Measurements from ENCODE around the gene FNIP1.
"Not testable (repeated sequence)": the region's sequence is repeated elsewhere in the genome, so short reads cannot be mapped to it uniquely, and the experiment has no call there.

Gene FNIP1

GRCh38 chr5:131786900-131787692 lies 9.7 kb downstream of the FNIP1 start:
- DNase-seq (ENCODE audit: low read depth in 2 of 2), result no peak

DNA sequence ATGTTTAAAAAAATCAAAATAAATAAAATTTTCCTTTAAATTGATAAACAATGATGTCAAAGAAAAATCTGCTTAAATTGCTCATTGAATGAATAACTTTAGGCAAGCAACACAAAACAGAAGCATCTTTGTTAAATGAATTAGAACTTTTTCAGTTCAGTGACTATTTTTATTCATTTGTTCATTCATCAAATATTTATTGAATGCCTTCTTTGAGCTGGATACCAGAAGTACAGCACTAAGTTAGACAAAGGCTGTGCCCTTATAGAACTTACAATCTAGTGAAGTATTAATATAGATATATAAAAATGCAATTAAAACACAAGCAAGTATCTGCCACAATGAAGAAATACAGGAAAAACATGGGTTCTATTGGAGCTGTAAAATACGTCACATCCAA lies 10.8 kb downstream of the FNIP1 start:
- no peak for DNase-seq (ENCODE audit: low read depth in 2 of 2)

- DNase-seq (ENCODE audit: low read depth in 2 of 2), result no peak
Observed at GRCh38 chr5:131783874-131784273, 12.9 kb downstream of the FNIP1 start.

DNA sequence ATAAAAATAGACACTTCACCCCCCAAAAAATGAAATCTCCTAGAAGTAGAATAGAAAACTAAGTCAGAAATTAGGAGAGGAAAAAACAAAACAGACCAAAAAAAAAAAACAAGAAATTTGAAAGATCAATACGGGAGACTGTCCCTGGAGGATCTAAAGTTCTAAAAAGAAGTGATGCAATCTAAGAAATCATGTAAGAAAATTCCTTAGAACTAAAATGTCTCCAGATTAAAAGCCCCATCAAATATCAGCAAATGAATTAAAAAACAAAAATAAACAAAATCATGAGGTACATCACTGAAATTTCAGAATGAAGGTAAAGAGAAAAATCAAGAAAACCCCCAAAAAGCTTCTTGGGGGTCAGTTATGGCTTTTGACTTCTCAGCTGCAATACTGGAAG lies 13.5 kb downstream of the FNIP1 start:
- DNase-seq (ENCODE audit: low read depth in 2 of 2), result no peak

GRCh38 chr5:131782717-131783116 lies 14.1 kb downstream of the FNIP1 start:
- DNase-seq (ENCODE audit: low read depth in 2 of 2), result no peak

- not testable (repeated sequence) for DNase-seq (ENCODE audit: low read depth in 2 of 2)
Observed at GRCh38 chr5:131778141-131778540, 18.7 kb downstream of the FNIP1 start.

GRCh38 chr5:131776450-131776849 lies 20.4 kb downstream of the FNIP1 start:
- no peak for DNase-seq (ENCODE audit: low read depth in 2 of 2)

DNA sequence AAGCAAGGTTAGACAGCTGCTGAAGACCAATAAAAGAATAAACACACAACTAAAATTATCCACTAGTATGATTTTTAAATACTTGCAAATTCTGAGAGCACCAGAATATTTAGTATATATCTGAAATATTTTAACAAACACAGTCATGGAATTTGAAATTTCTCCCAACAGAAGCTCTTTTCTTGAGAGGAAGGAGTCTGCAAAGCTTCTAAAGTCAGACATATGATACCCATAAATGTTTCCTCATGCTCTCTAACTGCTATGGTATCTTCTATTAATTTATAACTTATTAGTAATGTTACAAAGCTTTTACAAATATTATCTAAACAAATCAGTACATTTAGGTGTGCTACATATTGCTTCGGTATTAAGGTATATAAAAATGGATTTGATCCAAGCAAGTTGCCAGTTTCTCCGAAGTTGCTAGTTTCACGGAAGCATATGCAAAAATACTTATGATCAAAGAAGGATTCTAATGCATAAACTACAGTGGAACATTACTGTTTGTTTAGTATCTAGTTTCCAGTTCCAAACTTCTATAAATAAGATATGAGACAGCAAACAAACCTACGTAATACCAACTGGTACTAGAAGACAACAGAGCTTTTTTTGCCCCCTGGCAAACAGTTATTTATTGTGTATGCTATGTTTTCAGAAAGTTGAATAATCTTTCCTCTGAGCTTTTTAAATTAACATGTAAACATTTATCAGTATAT lies 22.0 kb downstream of the FNIP1 start:
- no peak for DNase-seq (ENCODE audit: low read depth in 2 of 2)

GRCh38 chr5:131773805-131774204 lies 23.0 kb downstream of the FNIP1 start:
- DNase-seq (ENCODE audit: low read depth in 2 of 2), result no peak

DNA sequence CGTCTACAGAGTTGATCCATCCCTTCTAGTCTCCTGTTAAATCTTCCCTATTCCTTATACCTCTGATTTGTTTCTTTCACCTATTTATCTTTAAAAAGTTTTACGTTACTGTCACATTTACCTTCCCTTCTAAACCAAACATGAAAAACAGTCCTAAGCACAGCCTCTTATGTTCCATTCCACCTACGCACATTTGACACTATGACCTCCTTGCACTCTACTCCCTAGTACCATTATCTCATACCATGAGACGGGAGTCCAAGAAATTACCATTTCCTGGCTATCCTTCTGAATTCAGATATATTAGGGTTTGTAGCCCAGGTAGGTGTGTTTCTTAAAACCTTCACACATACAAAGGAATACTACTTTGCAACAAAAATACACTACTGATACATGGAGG lies 25.1 kb downstream of the FNIP1 start:
- DNase-seq (ENCODE audit: low read depth in 2 of 2), result no peak

GRCh38 chr5:131769961-131770360 lies 26.9 kb downstream of the FNIP1 start:
- no peak for DNase-seq (ENCODE audit: low read depth in 2 of 2)

GRCh38 chr5:131769336-131769735 lies 27.5 kb downstream of the FNIP1 start:
- DNase-seq (ENCODE audit: low read depth in 2 of 2), result no peak

- DNase-seq (ENCODE audit: low read depth in 2 of 2), result no peak
Observed at GRCh38 chr5:131767891-131768290, 28.9 kb downstream of the FNIP1 start.

GRCh38 chr5:131766689-131767088 lies 30.1 kb downstream of the FNIP1 start:
- DNase-seq (ENCODE audit: low read depth in 2 of 2), result no peak

GRCh38 chr5:131765261-131765660 lies 31.6 kb downstream of the FNIP1 start:
- DNase-seq (ENCODE audit: low read depth in 2 of 2), result no peak

GRCh38 chr5:131763968-131764367 lies 32.8 kb downstream of the FNIP1 start:
- no peak for DNase-seq (ENCODE audit: low read depth in 2 of 2)

DNA sequence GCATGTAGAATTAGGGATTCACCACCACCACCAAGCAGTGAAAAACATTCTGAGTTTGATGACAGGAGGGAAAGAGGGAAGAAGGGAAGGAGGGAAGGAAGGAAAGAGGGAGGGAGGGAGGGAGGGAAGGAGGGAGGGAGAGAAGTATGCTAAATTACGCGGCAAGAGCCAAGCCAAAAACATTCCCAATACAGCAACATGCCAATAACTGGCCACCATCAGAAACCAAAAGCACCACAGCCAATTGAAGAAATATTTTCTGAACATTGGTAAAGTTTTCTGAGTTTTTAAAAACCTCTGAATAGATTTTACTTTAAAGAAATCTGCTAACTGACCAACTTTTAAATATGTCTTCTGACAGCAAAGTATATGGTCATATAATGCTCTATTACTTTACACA lies 36.0 kb downstream of the FNIP1 start:
- DNase-seq (ENCODE audit: low read depth in 2 of 2), result no peak

- DNase-seq (ENCODE audit: low read depth in 2 of 2), result no peak
Observed at GRCh38 chr5:131759704-131760103, 37.1 kb downstream of the FNIP1 start.

GRCh38 chr5:131758520-131758900 lies 38.3 kb downstream of the FNIP1 start:
- no peak for DNase-seq (ENCODE audit: low read depth in 2 of 2)

DNA sequence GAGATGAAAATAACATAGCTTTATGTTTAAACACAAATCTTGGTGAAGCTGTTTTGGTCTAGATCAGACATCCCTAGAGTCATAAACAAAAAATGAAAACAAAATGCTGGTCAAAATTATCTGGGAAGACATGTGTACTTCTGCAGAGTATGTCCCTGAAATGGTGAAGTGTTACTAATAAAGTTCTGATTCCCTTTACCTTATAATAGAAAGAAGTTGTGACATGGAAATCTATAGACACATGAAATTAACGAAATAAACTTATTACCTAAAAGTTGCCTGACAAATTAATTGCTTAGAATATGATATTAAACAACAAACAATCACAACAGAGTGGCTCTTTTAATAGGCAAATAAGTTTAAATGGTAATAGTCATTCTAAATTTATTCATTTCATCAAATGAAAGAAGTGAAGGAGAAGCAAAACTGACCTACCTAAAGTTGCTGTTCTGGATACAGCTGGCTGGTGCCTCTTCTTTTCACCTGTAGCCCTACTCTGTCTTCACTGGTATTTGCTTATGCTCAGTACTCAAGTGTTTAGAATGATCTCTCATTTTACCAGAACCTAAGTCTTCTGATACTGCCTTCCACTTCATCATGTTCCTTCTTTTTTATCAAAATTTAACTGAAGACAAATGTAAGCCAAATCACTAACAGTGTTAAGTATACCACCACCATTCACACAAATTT lies 38.8 kb downstream of the FNIP1 start:
- DNase-seq (ENCODE audit: low read depth in 2 of 2), result no peak

GRCh38 chr5:131756942-131757341 lies 39.9 kb downstream of the FNIP1 start:
- no peak for DNase-seq (ENCODE audit: low read depth in 2 of 2)

GRCh38 chr5:131754363-131754762 lies 42.5 kb downstream of the FNIP1 start:
- DNase-seq (ENCODE audit: low read depth in 2 of 2), result no peak

DNA sequence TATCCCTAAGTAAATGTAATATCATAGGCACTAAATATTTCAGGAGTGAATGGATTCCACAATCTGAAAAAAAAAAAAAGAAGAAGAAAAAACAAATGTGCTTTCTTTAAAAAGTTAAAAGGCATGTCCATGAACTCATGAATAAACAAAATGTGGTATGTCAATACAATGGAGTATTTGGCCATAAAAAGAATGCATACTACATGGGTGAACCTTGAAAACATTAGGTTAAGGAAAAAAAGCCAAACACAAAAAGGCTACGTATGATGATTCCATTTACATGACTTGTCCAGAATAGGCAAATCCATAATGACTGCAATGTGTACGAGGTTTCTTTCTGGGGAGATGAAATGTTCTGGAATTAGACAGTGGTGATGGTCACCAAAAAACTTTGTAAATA lies 45.3 kb downstream of the FNIP1 start:
- no peak for DNase-seq (ENCODE audit: low read depth in 2 of 2)

Data from activated CD4-positive, alpha-beta T cell treated with anti-CD3 and anti-CD28 coated beads for 24 hours (primary cell).